HG02973 (cell line): ENCODE measurements around the gene RAB40B.

ENCODE experiments used
- ATAC-seq: cut with Tn5 transposase; IDR thresholded peaks from one replicate; pipeline ENCODE4 v1.9.1; 2021; ENCODE audit warnings: moderate library complexity; ENCODE audit not compliant: unreplicated experiment

RAB40B gene

DNA sequence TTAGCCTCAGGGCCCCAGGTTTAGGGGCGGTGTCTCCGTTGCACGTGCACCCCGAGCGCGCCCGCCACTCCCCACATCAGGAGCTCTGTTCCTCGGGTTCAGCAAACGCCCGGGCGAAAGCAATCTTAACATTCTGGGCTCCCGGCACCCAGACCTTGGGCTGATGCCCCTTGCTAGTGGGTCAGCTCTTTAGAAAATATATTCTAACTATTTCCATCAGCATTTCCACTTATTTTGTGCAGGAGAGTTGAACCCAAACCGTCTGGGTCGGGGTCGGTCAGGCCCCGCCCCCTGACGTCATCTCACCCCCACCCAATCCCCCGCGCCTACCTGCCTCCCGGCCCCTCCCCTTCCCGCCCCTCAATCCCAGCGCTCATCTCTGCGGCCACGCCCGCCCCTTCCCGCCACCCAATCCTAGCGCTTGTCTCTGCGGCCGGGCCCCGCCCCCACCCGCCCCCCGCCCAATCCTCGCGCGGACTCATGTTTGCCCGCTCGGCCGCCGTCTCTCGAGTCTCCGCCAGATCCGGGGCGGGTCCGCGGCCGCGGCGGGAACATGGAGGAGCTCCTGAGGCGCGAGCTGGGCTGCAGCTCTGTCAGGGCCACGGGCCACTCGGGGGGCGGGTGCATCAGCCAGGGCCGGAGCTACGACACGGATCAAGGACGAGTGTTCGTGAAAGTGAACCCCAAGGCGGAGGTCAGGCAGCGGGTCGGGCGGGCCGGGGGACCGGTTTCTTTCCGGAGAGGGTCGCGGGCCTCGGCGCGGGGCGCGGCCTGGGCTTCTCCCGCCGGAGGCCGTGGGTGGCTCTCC, 17.9 kb upstream of the RAB40B start, which contains the start of gene FN3KRP:
FN3KRP (plus strand) TSS at position 504 of the 808 bp plus-strand sequence; CDS start at position 554, 50 bp downstream.
- ATAC-seq: peak; percentile 54

GRCh38 chr17:82713071-82713723, 14.7 kb upstream of the RAB40B start:
- ATAC-seq: no peak

GRCh38 chr17:82710499-82711232, 12.2 kb upstream of the RAB40B start:
- no peak for ATAC-seq

GRCh38 chr17:82709676-82710498, 11.4 kb upstream of the RAB40B start:
- ATAC-seq: no peak

DNA sequence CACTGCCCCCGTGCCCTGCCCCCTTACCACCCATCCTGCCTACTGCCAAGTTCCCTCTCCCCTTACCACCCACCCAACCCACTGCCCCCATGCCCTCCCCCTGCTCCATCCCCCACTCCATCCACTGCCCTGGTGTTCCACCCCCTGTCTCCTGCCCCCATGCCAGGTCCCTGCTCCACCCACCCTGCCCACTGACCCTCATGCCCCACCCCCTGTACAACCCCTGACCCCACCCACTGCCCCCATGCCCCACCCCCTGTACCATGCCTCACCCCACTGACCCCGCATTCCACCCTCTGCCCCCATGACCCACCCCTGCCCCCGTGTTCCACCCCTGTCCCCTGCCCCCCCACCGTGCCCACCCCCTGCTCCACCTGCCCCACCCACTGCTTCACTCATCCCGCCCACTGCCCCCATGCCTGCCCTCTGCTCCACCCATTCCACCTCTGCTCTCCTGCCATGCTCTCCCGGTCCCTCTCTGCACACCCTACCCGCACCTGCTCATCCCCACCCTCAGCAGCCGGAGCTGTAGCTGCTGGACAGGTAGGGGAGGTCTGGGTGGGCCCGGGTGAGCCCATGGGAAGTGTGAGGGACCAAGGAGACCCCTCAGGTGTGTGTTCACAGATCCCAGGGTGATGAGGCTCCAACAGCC, 10.7 kb upstream of the RAB40B start:
- no peak for ATAC-seq

DNA sequence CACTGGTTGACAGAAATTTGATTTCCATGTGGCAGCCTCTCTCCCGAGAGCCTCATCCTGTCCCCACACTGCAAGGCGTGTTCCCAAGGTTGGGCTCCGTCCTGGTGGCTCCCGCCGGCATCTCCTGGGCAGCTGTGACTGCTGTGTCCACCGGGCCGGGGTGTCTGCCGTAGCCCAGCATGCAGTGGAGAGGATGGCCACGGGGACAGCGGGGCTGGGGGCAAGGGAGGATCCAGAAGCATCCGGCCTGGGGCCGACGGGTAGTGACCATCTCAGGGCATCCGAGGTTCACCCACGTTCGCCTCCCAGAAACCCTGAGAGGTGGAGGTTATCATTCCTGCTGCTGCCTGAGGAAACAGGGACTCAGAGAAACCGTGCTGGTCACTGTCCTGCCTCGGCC, 7.3 kb upstream of the RAB40B start:
- no peak for ATAC-seq

DNA sequence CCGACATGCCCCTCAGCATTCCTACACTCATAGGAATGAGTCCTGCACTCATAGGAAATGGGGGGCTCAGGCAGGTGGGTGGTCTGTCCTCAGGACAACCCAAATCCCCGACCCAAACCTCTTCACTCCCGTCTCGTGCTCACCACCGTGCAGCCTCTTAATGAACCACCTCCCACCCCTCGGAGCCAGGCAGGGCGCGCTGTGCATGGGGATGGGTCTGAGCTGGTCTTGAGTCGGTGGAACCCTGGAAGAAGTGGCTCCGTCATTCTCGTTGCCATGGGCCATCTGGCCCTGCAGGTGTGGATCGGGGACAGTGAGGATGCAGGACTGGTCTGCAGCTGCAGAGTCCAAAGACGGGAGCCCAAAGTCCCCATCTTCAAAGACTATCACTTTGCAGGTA, 6.4 kb upstream of the RAB40B start:
- ATAC-seq: no peak

DNA sequence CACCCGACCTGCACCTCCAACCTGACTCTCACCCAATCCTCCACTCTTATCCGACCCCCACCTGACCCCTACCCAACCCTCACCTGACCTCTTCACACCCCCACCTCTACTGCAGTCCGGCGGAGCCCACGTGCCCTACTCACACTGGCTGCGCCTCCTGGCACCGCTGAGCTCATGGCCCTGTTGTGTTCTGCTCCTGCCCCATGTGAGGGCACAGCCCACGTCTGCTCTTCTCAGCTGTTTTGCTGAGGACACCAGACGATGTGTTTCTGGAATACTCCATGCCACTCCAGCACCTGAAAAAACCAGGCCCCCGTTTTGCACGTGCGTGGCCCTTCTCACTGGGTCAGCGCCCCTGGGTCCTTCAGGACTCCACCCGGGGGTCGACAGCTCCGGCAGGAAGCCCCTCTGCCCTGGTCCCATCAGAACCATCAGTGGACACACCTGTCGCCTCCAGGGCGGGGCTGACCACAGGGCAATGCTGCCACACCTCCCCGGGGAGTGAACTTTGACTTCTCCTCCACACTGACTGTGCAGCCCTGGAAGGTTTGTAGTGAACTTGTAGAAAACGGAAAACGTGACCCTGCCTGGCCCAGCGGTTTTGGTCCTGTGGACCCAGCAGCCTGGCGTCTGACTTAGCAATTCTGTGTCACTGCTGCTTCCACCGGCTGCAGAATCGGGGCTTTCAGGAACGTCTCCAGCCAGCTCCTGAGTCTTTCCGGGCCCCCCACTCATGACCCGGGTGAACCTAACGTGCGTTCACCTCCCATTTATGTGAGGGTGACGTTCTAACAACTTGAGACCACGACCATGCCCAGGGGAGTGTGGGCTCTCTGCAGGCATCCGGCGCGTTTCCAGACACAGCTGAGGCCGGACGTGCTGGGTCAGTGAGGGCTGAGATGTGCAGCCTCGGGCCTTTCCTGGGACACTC, 5.7 kb upstream of the RAB40B start:
- no peak for ATAC-seq

GRCh38 chr17:82703036-82703745, 4.7 kb upstream of the RAB40B start:
- no peak for ATAC-seq

- no peak for ATAC-seq
Observed at GRCh38 chr17:82702231-82702927, 3.9 kb upstream of the RAB40B start.

DNA sequence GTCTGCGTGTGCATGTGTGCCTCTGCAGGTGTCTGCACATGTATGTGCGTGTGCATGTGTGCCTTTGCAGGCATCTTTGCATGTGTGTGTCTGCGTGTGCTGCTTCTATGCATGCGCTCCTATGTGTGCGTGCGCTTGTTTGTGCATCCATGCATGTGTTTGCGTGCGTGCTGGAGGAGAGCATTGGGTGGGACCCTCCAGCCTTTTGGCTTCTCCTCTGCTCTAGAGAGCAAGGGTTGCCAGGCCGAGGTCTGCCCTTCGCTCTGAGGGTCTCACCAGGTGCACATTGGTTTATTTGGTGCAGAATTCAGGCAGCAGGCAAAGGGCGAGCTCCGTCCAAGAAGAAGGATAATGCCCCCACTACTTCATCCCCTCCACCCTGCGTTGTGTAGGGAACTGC, 1.1 kb upstream of the RAB40B start:
- ATAC-seq: no peak

DNA sequence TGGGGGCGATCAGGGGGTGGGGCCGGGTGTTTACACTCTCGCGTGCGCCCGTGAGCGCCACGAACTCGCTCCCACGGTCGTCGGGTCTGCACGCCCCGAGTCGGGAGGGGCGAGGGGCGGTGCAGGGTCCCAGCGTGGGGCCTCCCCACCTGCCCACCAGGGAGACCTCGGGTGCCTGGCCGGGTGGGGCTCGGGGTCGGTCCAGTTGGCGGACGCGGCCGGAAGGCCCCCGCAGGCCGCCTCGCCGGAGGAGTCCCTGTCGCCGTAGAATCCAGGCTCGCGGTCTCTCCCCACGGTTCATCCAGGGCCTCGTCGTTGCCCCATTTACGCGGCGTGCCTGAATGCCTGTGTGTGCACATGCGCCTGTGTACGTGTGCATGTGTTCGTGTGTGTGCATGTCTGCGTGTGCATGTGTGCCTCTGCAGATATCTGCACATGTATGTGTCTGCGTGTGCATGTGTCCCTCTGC, 510 bp upstream of the RAB40B start:
- peak; percentile 25 for ATAC-seq

- ATAC-seq: no peak
Observed at GRCh38 chr17:82697808-82698064, 762 bp downstream of the RAB40B start.

DNA sequence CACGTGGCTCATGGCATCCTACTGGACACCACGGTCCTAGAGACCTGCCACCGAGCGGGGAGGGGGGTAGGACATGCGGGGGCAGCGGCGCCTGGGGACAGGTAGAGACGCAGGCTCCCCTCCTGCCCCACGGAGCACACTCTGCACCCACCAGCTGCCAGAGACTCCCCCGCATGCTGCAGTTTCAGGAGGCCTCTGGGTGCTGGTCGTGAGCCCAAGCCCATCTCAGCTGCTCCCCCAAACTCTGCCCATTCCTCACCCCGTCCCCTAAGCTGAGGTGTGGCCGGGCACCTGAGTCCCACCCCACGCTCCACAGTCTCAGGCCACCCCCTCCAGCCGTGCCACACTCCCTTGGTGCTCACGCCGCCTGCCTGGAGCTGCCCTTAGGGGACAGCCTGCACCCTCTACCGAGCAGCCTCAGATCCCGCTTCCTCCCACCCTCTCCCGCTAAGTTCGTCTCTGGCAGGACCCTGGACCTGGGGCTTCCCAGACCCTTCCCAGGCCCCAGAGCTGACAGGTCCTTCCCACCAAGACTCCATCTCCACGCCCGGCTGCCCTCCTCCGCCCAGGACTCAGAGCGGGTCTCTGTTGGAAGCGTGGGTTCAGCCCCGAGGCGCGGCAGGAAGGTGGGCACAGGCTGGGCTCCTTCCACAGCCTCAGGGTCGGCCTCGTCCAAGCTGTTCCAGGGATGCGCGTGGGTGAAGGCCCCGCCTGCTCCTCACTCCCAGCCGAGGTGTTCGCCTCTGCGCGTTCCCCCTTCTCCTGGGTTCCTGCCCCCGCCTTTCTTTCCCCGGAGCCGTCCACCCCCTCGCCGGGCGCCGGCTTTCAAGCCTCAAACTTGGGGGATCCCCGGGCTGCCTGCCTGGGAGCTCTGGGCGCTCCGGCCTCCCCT, 1.3 kb downstream of the RAB40B start:
- ATAC-seq: no peak

- ATAC-seq: no peak
Observed at GRCh38 chr17:82696259-82696658, 2.2 kb downstream of the RAB40B start.

DNA sequence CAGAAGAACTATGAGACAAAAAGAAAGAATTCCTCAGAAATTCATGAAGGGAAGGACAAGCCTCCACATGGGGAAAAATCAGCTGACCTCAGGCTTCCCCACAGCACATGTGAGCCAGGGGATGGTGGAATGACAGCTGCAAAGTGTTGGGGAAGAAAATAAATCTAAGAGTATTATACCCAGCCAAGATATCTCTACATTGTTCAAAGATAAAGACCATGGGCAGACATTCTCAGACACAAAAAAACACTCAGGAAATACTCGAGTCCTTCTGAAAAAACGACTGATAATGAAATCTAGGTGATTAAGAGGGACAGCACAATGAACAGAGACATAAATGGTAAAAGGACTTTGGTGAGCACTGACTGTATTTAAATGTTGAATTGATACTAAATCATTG, 3.9 kb downstream of the RAB40B start:
- ATAC-seq: no peak

DNA sequence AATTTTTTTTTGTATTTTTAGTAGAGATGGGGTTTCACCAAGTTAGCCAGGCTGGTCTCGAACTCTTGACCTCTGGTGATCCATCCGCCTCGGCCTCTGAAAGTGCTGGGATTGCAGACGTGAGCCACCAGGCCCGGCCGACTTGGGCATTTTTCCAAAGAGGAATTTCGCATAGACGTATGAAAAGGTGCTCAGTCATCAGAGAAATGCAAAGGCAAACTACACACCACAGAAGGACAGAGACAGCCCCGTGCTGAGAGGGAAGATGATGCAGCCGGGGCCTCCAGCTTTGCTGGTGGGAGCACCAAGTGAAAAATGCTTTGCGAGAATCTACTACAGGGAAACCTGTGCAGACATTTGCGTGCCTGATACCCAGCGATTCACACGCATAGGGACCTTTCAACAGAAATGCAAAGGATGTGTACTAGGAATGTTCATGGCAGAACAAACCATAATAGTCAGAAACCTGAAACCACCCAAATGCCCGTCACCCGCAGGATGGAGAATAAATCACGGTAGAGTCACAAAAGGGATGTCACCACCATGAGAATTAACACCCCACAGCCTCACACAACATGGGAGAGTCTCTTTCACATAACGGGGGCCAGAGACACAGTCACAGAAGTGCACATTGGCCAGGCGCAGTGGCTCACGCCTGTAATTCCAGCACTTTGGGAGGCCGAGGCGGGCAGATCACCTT, 5.2 kb downstream of the RAB40B start:
- no peak for ATAC-seq
